ENCODE data around the gene DNAH6. TPM values are rescaled to one million over a fixed set of nuclear protein-coding genes. Genes with fewer than 3 reads are reported as not detected.

The DNAH6 gene
- total and polyA plus RNA-seq, 11 donors: 0.05 to 0.75 (median 0.10) TPM; not detected in 2

DNA sequence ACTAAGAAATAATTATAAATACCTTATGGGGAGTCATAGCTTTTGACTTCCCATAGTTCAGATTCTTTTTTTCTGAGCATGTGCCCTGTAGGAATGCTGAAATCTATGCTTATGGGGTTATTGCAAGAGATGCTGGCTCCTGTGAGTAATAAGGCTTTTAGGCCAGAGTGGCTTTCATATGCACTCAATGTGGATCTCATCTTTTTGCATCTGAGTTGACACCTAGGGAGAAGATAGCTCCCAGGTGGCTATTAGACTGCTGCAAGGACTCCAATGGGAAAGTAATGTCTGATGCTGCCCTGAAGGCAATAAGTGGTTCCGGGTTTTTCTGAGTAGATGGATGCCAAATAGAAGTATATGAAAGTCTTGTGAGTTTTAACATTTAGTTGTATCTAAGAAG, 21.0 kb downstream of the DNAH6 start:
- TF ChIP-seq, protein P1, sequence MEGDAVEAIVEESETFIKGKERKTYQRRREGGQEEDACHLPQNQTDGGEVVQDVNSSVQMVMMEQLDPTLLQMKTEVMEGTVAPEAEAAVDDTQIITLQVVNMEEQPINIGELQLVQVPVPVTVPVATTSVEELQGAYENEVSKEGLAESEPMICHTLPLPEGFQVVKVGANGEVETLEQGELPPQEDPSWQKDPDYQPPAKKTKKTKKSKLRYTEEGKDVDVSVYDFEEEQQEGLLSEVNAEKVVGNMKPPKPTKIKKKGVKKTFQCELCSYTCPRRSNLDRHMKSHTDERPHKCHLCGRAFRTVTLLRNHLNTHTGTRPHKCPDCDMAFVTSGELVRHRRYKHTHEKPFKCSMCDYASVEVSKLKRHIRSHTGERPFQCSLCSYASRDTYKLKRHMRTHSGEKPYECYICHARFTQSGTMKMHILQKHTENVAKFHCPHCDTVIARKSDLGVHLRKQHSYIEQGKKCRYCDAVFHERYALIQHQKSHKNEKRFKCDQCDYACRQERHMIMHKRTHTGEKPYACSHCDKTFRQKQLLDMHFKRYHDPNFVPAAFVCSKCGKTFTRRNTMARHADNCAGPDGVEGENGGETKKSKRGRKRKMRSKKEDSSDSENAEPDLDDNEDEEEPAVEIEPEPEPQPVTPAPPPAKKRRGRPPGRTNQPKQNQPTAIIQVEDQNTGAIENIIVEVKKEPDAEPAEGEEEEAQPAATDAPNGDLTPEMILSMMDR (IDR thresholded peaks at IDR 0.05): no peak
- TF ChIP-seq POLR2A (IDR thresholded peaks at IDR 0.05): no peak
- H3K36me3 ChIP-seq: no peaks in the 10 kb centered on the region
- H3K27me3 ChIP-seq: no peaks in the 10 kb centered on the region
- DNase-seq: no peak
- ATAC-seq: no peak
- no peaks in the 10 kb centered on the region for H3K4me1 ChIP-seq
- no peaks in the 10 kb centered on the region for H3K9me3 ChIP-seq
- no peak overlapping the region for H3K4me3 ChIP-seq
- intact Hi-C loops (cut with DNase I): no loop called here
- 92 to 100% (median 98%) methylated on average over 1 of the region's 1 CpG for WGBS, 4 donors
- H3K27ac ChIP-seq: no peak overlapping the region

DNA sequence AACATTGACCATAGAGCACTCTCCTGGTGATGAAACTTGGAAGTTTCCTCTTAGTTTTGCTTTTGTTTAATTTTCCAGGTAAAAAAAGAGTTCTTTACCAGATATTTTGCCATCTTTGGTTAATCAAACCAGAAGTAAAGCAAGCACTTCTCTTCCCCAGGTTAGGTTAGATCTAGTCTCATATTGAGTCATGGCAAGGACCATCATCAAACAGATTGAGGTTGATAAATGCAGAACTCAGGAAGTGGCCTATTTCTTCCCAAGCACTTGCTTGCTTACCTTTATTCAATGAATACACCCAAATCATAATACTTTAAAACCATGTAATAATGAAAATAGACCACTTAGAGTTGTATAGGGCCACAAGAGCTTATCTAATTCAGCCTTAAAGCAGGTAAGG, 23.4 kb downstream of the DNAH6 start:
- no peaks in the 10 kb centered on the region for H3K36me3 ChIP-seq
- no peaks in the 10 kb centered on the region for H3K27me3 ChIP-seq
- no peak for TF ChIP-seq POLR2A (IDR thresholded peaks at IDR 0.05)
- TF ChIP-seq, protein P1 (IDR thresholded peaks at IDR 0.05): no peak
- no peak for DNase-seq
- no peak for ATAC-seq
- no peak overlapping the region for H3K27ac ChIP-seq
- intact Hi-C loops (cut with DNase I): no loop called here
- no peaks in the 10 kb centered on the region for H3K9me3 ChIP-seq
- no peak overlapping the region for H3K4me3 ChIP-seq
- no peaks in the 10 kb centered on the region for H3K4me1 ChIP-seq

DNA sequence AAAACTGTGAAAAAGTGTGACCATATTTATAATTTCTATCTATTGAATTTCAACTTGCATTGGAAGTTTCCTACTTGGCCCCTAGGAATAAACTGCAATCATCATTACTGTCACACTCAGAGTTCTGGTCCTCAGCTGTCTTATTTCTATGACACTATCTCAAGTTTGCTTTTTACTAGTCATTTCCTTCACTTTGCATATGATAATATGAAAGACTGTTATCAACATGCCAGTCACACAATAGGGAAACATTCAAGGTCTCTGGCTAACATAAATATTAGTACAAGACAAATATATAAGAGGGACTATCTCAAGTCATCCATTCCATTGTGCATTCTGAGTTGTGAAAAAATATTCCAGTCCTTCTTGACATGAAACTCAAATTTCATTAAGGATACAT, 28.7 kb downstream of the DNAH6 start:
- ATAC-seq (no peak), DNase-seq (no peak)
- TF ChIP-seq, protein P1 (IDR thresholded peaks at IDR 0.05): no peak
- Histone ChIP-seq H3K4me3 (no peak overlapping the region), H3K4me1 (no peaks in the 10 kb centered on the region), H3K9me3 (no peaks in the 10 kb centered on the region), H3K36me3 (no peaks in the 10 kb centered on the region), H3K27ac (no peak overlapping the region), H3K27me3 (no peaks in the 10 kb centered on the region)
- intact Hi-C loops (cut with DNase I): no loop called here

DNA sequence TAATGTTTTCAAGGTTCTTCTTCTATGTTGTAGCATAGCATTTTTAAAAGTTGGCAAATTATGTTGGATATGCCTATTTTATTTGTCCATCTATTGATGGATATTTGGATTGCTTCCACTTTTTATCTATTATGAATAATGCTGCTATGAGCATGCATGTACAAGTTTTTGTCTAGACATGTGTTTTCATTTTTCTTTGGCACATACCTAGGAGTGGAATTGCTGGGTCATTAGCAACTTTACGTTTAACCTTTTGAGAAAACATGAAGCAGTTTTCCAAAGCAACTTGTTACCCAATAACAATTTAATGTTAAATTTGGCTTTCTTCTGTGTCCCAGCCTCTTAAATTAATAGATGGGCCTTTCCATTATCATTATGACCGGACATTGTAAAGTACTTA, 30.3 kb downstream of the DNAH6 start:
- TF ChIP-seq POLR2A (IDR thresholded peaks at IDR 0.05): no peak
- TF ChIP-seq, protein P1 (IDR thresholded peaks at IDR 0.05): no peak
- 81 to 90% (median 88%) methylated on average over 2 of the region's 2 CpGs for WGBS, 4 donors
- intact Hi-C loops (cut with DNase I): no loop called here
- Histone ChIP-seq H3K4me1 (no peaks in the 10 kb centered on the region), H3K9me3 (no peaks in the 10 kb centered on the region), H3K27ac (no peak overlapping the region), H3K27me3 (no peaks in the 10 kb centered on the region), H3K36me3 (no peaks in the 10 kb centered on the region), H3K4me3 (no peak overlapping the region)
- DNase-seq: no peak
- ATAC-seq: no peak

Data from heart left ventricle (tissue), 16 donors.